Measurements from ENCODE around the gene PSMB8.
"Not testable (repeated sequence)": the region's sequence is repeated elsewhere in the genome, so short reads cannot be mapped to it uniquely, and the experiment has no call there.

PSMB8 gene

GRCh38 chr6:32836873-32837272 lies 7.0 kb downstream of the PSMB8 start:
- DNase-seq, result no peak

GRCh38 chr6:32835167-32835893 lies 8.5 kb downstream of the PSMB8 start:
- DNase-seq, result no peak

DNA sequence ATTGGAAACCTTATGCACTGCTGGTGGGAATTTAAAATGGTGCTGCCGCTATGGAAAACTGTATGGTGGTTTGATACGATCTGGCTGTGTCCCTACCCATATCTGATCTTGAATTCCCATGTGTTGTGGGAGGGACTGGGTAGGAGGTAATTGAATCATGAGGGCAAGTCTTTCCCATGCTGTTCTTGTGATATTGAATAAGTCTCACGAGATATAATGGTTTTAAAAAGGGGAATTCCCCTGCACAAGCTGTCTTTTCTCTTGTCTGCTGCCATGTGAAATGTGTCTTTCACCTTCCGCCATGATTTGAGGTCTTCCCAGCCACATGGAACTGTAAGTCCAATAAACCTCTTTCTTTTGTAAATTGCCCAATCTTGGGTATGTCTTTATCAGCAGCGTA lies 10.2 kb downstream of the PSMB8 start:
- DNase-seq, result no peak

GRCh38 chr6:32832535-32832934 lies 11.3 kb downstream of the PSMB8 start:
- no peak for DNase-seq

- DNase-seq, result no peak
Observed at GRCh38 chr6:32830936-32831335, 12.9 kb downstream of the PSMB8 start.

GRCh38 chr6:32830017-32830416 lies 13.8 kb downstream of the PSMB8 start:
- no peak for DNase-seq

GRCh38 chr6:32829495-32829894 lies 14.4 kb downstream of the PSMB8 start:
- DNase-seq, result no peak

DNA sequence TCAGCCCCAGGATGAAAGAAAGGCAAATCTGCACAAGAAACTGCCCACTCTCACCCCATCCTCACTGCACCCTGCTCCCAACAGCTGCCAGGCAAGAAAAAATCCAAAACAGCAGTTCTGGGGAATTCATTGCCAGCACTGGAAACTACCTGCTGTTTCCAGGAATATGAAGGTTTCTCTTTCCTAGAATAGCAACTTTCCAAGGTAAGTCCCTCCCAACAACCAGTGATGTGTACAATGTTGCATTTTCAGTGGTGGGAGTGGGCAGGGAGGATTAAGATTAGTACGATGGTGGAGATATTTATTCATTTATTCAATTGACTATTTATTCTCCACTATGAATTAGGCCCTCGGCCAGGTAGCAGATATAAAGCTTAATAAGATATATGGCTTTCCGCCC lies 16.8 kb downstream of the PSMB8 start:
- no peak for DNase-seq

DNA sequence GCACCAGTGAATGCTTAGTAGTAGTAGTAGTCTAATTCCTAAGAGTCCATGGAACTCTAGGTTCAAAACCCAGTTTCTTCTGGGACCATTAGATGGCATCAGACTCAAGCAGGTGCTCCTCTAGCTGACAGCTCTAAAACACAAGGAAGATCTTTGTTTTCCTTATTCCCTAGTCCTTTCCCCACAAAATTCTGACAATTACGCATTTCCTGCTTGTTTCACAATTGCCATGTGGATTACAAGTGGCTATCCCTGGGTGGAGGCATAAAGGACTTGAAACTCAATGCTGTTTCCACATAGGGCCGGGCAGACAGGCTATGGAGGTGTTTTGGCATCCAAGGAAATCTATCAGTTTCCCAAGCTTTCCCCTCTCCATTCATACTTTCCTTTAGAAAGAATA lies 17.9 kb downstream of the PSMB8 start:
- no peak for DNase-seq

DNA sequence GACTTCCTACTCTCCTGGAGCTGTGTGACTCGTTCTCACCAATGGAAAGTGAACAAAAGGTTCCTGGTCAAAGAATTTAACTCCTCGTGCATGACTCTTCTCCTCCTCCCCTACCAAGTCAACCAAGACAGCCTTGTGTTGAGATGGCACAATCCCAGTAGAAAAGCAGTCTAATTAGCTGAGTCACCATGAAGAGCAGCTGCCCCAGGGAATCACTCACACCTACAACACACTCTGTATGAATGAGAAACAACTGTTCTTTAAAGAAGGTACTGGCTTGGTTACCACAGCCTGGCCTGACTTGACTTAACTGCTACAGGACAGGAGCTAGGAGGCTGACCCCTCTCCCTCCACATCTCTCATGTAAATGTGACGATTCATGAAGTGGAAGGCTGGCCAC lies 24.1 kb downstream of the PSMB8 start:
- no peak for DNase-seq

DNA sequence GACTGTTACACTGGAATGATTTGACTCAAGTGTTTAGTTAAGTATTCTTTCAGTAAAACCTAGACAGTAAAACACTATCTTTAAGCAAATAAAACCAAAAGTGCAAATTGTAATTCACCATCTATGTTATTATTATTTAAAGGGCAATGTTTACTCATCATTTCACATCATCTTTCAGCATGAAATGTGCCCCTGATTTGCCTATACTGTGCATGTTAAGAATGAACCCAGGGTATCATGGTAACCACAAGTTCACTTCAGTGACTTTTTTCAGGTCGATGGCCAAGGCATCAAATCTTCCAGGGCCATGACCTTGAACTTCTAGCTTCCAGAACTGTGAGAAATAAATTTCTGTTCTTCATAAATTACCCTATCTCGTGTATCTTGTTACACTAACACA lies 25.0 kb downstream of the PSMB8 start:
- no peak for DNase-seq

DNA sequence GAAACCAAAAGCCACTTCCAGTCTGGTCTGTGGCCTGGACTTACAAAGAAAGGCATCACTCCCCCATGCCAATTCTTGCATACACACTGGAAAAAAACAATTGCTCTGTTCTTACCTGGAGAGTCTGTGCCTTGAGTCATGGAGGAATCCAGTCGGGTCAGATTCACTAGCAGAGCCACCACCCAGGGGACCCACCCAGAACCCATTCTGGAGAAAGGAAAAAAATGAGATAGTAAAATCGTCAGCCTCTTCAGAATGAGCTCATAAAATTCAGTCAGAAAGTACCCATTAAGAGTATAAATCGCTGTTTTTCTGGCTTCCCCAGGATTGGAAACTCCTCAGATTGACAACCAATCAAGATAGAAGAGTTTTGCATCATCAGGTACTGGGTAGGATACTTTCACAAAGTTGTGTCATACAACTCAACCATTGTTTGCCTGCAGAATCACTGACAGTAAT lies 27.1 kb downstream of the PSMB8 start, which contains the start of gene HLA-DOB:
HLA-DOB (minus strand) TSS at position 257 of the 459 bp plus-strand sequence; CDS start at position 206, 51 bp downstream.
- DNase-seq, result no peak

DNA sequence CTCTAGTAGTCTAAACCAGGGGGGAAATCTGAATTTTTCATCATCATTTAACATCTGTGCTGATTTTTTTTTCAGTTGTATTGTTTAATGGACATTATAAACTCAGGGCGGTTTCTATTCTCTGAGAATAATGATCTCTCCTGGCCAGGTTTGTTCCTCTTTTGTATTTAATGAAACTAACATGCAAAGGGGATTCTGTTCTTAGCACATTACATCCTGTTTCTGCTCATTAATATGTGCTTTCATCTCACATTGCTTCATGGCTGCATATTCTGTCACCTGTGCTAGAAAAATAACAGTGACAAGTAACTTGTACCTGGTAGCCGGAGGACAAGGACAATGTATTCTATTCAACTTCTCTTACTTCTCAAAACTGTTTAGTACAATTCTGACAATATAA lies 27.9 kb downstream of the PSMB8 start:
- DNase-seq, result no peak

- no peak for DNase-seq
Observed at GRCh38 chr6:32815115-32815514, 28.7 kb downstream of the PSMB8 start.

DNA sequence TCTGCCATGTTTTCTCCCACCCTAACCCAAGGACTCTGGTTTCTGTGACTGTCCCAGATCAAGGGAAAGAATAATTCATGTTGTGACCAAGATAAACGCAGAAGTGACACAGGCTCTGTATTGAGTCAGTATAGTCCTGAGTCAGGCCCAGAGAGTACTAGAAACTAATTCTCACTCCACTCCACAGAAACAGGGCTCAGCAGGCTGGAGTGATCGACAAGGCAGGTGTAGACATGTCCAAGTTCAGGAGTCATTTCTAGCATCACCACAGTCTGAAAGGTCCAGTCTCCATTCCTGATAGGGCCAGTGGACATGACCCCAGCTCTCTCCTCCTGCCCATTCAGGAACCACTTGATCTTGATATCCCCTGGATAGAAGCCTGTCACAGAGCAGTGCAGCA lies 29.7 kb downstream of the PSMB8 start:
- no peak for DNase-seq

DNA sequence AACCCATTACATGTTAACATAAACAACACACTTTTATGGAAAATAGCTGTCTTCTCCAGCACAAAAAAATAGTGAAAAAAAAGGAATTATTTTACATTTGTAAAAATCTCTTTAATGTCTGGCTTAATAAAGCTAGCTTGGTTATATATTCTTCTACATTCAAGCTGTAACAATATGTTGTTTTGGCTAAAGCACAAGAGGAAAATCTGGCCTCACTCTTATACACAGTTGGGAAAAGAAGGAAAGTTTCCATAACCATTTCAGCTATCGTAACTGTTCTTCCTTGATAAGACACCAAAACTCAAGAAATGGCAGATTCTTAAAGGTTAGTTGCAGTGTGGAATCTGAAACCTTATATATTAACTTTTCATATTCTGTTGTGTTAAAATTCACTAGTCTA lies 34.7 kb downstream of the PSMB8 start:
- no peak for DNase-seq

GRCh38 chr6:32807020-32807580 lies 36.7 kb downstream of the PSMB8 start:
- no peak for DNase-seq

DNA sequence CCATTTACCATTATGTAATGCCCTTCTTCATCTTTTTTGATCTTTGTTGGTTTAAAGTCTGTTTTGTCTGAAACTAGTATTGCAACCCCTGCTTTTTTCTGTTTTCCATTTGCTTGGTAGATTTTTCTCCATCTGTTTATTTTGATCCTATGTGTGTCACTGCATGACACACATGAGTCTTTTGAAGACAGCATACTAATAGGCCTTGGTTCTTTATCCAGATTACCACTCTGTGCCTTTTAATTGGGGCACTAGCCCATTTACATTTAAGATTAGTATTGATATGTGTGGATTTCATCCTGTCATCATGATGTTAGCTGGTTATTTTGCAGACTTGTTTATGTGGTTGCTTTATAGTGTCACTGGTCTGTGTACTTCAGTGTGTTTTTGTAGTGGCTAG lies 38.4 kb downstream of the PSMB8 start:
- not testable (repeated sequence) for DNase-seq

DNA sequence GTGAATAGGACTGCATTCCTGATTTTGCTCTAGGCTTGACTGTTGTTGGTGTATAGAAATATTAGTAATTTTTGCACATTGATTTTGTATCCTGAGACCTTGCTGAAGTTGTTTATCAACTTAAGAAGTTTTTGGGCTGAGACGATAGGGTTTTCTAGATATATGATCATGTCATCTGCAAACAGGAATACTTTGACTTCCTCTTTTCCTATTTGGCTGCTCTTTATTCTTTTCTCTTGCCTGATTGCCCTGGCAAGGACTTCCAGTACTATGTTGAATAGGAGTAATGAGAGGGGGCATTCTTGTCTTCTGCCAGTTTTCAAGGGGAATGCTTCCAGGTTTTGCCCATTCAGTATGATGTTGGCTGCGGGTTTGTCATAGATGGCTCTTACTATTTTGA lies 40.4 kb downstream of the PSMB8 start:
- no peak for DNase-seq

DNA sequence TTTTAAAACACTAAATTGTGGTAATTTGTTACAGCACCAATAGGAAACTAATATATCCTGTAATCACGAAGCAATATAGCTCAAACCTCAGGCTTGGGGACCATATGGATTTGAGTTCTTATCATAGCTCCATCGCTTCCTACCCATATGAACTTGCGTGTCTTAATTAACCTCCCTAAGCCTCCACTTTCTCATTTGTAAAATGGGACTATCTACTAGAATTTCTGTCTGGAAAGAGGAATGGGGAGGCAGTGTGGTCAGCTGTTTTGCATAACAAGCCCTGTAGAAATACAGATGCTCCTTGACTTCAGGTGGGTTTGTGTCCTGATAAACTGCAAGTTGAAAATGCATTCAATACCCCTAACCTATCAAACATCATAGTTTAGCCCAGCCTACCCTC lies 44.1 kb downstream of the PSMB8 start:
- DNase-seq, result no peak

- no peak for DNase-seq
Observed at GRCh38 chr6:32799168-32799567, 44.7 kb downstream of the PSMB8 start.

DNA sequence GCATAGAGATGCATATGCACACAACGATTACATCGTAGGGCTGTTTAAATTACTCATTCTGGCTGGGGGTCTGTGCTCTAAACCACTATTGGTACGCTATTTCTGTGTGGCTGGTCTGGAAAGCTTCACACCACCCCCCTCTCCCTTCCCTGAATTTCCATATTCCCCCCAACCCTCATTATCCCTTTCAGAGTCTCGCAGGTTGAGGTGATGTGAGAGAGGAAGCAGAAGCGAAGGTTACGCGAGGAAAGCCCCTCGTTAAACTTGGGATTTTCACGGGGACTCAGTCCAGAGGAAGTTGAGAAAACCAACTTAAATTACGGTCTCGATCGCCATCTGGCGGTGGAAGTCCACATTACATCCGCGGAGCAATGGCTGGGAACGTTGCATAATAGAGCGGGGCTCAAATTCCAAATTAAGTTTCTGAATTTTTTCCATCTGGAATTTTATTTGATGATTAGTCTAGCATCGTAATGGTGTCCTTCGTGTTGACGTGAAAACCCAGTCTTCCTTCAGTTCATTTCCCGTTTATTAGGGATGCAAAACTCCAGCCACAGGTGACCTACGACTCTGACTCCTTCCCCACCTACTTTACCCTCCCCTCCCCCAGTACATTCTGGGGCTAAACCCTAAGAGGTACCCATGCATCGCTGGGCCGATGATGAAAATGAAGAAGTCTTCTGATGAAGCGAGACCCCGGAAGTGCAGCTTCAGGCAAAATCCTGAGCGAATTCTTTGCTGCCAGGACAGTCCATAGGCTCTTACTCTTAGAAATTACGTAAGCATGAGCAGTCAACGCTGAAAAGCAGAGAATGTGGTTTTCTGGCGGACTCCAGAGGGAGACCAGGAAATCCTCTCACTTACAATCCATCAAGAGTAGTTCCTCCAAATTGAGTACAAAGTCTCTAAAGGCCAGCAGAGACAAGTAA lies 46.7 kb downstream of the PSMB8 start:
- DNase-seq, result peak; percentile 69

GRCh38 chr6:32794510-32794909 lies 49.3 kb downstream of the PSMB8 start:
- no peak for DNase-seq

Measured in T1000 (cell line).